GM12878 (cell line): Measurements from ENCODE around the gene DLGAP3. TPM values are rescaled to one million over a fixed set of nuclear protein-coding genes. Genes with fewer than 3 reads are reported as not detected.

Experiments used
- ATAC-seq: fragments of 200-7000 bp; cut with Tn5 transposase; 3 replicates; pipeline ENCODE4 v1.9.1; 2020; ENCODE audit warnings: mild to moderate bottlenecking, moderate library complexity
- BruUV-seq: library from RNA; stranded (reverse); fragments of 400-500 nt; replicated peaks from 2 replicates; lab custom pipeline; 2021; lab: Mats Ljungman, UMichigan
- CTCF ChIA-PET: fragments of 300-600 bp; sonication (Branson Sonifier 250); formaldehyde crosslinking; extraction: SDS; loops from one replicate; lab custom pipeline; 2021; ENCODE audit warnings: inconsistent platforms; lab: Yijun Ruan, JAX
- POLR2A ChIA-PET: fragments of 350-600 bp; formaldehyde crosslinking; extraction: SDS; loops from one replicate; lab custom pipeline; 2021; ENCODE audit warnings: inconsistent platforms; lab: Charles Lee
- RAD21 ChIA-PET: fragments of 300-600 bp; sonication (Branson Sonifier 250); formaldehyde crosslinking; loops from one replicate; lab custom pipeline; 2023; ENCODE audit warnings: antibody characterized with exemption; ENCODE audit not compliant: unreplicated experiment; lab: Charles Lee
- SMC1A ChIA-PET: fragments of 300-600 bp; sonication (Branson Sonifier 250); formaldehyde crosslinking; loops from one replicate; lab custom pipeline; 2023; ENCODE audit not compliant: unreplicated experiment, uncharacterized antibody; lab: Charles Lee
- DNase-seq: peaks from one replicate; pipeline ENCODE4 v3.0.0-alpha.2; 2011; ENCODE audit warnings: low read depth, low spot score
- FAIRE-seq: peaks from 3 replicates; lab custom pipeline; 2011; peaks lifted over from hg19 to GRCh38; lab: Jason Lieb, UNC
- H2AFZ ChIP-seq: 2 replicates; pipeline ENCODE4 v1.6.0; 2011; ENCODE audit warnings: low read depth, low read length, control low read depth; ENCODE audit not compliant: control insufficient read depth
- H3K27ac ChIP-seq: 2 replicates; pipeline ENCODE4 v1.5.1; 2011; ENCODE audit warnings: control low read depth; ENCODE audit not compliant: control insufficient read depth, insufficient read depth
- H3K27me3 ChIP-seq, 2 experiments: replicated peaks in 1 of 2; 2 replicates each; pipeline versions ENCODE4 v1.6.0 to v1.6.1; 2011; ENCODE audit warnings: low read length in 1 of 2; ENCODE audit not compliant: control insufficient read depth in 2 of 2, insufficient read depth in 2 of 2
- H3K36me3 ChIP-seq, 2 experiments: 2 replicates each; pipeline ENCODE4 v1.5.1; 2011; ENCODE audit warnings: low read length in 1 of 2; ENCODE audit not compliant: control insufficient read depth in 2 of 2, insufficient read depth in 2 of 2
- H3K4me1 ChIP-seq: 2 replicates; pipeline ENCODE4 v1.6.1; 2011; ENCODE audit warnings: mild to moderate bottlenecking, low read length, moderate library complexity, mixed read lengths; ENCODE audit not compliant: control insufficient read depth, insufficient read depth
- H3K4me2 ChIP-seq: 2 replicates; pipeline ENCODE4 v1.6.0; 2011; ENCODE audit warnings: control low read depth; ENCODE audit not compliant: control insufficient read depth, insufficient read depth
- H3K4me3 ChIP-seq: fragments of 200-600 bp; sonication (generic); 2 replicates; pipeline ENCODE4 v1.5.1; 2016
- H3K79me2 ChIP-seq: 2 replicates; pipeline ENCODE4 v1.6.0; 2011; ENCODE audit warnings: low read length; ENCODE audit not compliant: control insufficient read depth, insufficient read depth
- H3K9ac ChIP-seq: 2 replicates; pipeline ENCODE4 v1.8.0; 2011; ENCODE audit warnings: low read length, control low read depth, mixed read lengths; ENCODE audit not compliant: control insufficient read depth, insufficient read depth
- H3K9me3 ChIP-seq: replicated peaks from 3 replicates; pipeline ENCODE4 v1.5.1; 2011; ENCODE audit warnings: mild to moderate bottlenecking, low read length; ENCODE audit not compliant: control insufficient read depth, insufficient read depth
- H4K20me1 ChIP-seq: 2 replicates; pipeline ENCODE4 v1.6.0; 2011; ENCODE audit not compliant: control insufficient read depth, insufficient read depth
- CBX5 ChIP-seq: sonication (generic); IDR thresholded peaks from 2 replicates; pipeline ENCODE4 v1.6.1; 2016; ENCODE audit warnings: low read depth, moderate library complexity, mild to moderate bottlenecking, inconsistent platforms
- NFXL1 ChIP-seq: fragments of 450-650 bp; IDR thresholded peaks from 2 replicates; pipeline ENCODE4 v1.6.1; 2017; ENCODE audit warnings: antibody characterized with exemption, mild to moderate bottlenecking, borderline replicate concordance
- POLR2AphosphoS5 ChIP-seq: IDR thresholded peaks from 2 replicates; pipeline ENCODE4 v1.6.1; 2011; ENCODE audit warnings: mild to moderate bottlenecking, low read length, inconsistent platforms
- RELA ChIP-seq: fragments of 450-650 bp; IDR thresholded peaks from 2 replicates; pipeline ENCODE4 v1.8.0; 2014; ENCODE audit warnings: borderline replicate concordance; ENCODE audit not compliant: partially characterized antibody
- ZNF207 ChIP-seq: fragments of 450-650 bp; IDR thresholded peaks from 2 replicates; pipeline ENCODE4 v1.6.1; 2014; ENCODE audit warnings: antibody characterized with exemption, mild to moderate bottlenecking, borderline replicate concordance
- ZNF217 ChIP-seq: fragments of 450-650 bp; IDR thresholded peaks from 2 replicates; pipeline ENCODE4 v1.6.1; 2017; ENCODE audit warnings: antibody characterized with exemption, mild to moderate bottlenecking
- ZNF274 ChIP-seq: IDR thresholded peaks from one replicate; pipeline ENCODE4 v1.8.0; 2011; ENCODE audit not compliant: insufficient read length, insufficient read depth
- WGBS: methylation state at CpG from one replicate; pipeline ENCODE4 v1.1.6; 2016; ENCODE audit warnings: low lambda C conversion rate; ENCODE audit not compliant: insufficient replicate concordance, insufficient coverage; ENCODE audit errors: missing lambda C conversion rate; 5-methylcytosine and 5-hydroxymethylcytosine counted together
- in situ Hi-C: fragments of 300-500 bp; cut with MboI; formaldehyde crosslinking; loops from 9 replicates; pipeline ENCODE4 v1.14.3; 2018; ENCODE audit warnings: mixed read lengths
- intact Hi-C: fragments of 100-400 bp; cut with micrococcal nuclease; formaldehyde crosslinking; loops from one replicate; pipeline ENCODE4 v1.14.2; 2022; ENCODE audit not compliant: unreplicated experiment
- polyA plus RNA-seq, 11 experiments: library from polyadenylated mRNA; depleted of rRNA in 4 of 11; unstranded in 6 of 11; stranded (reverse) in 5 of 11; fragments of >200 nt; fragmentation: Nextera tagmentation in 4 of 11; fragmentation: Illumina TruSeq in 1 of 11; extraction: Ambion mirVana in 4 of 11; extraction: Trizol in 1 of 11; gene quantifications; 1 replicate in 1 of 11; 2 replicates in 10 of 11; pipeline versions ENCODE4 v1.2.1 to v1.2.3, GENCODE V29; 2011 to 2016; ENCODE audit warnings: inconsistent platforms in 2 of 11, missing spikeins in 2 of 11, low read depth in 1 of 11
- total RNA-seq, 4 experiments: library from RNA; depleted of rRNA in 3 of 4; stranded (reverse); fragments of >200 nt in 3 of 4; fragmentation: Illumina TruSeq in 1 of 4; extraction: Trizol in 1 of 4; gene quantifications; 2 replicates each; pipeline versions ENCODE4 v1.2.1 to v1.2.3, GENCODE V29; 2013 to 2021

Gene DLGAP3
- total and polyA plus RNA-seq, 10 of the 15 experiments (the other 5 are each of a cell fraction or from before 2014, with no cell fraction given): 0.03 to 0.15 (median 0.08) TPM; not detected in 4

- no peak for TF ChIP-seq CBX5
These were observed 48.4 kb upstream of the DLGAP3 start (continued) for GRCh38 chr1:34977858-34978257.

GRCh38 chr1:34977210-34977471, 47.7 kb upstream of the DLGAP3 start:
- no peak overlapping the region for H2AFZ ChIP-seq
- H3K27me3 ChIP-seq: no peaks in the 10 kb centered on the region
- no peak overlapping the region for H3K4me3 ChIP-seq
- no TSS peak for BruUV-seq
- H3K36me3 ChIP-seq: no peaks in the 10 kb centered on the region
- H3K9ac ChIP-seq: no peak overlapping the region
- H3K4me1 ChIP-seq: peaks cover 7% of the 10 kb centered on the region
- SMC1A ChIA-PET: no interaction called here
- TF ChIP-seq ZNF217 (no peak), ZNF207 (no peak), POLR2AphosphoS5 (no peak), NFXL1 (no peak), RELA (no peak), ZNF274 (no peak)
- in situ Hi-C loops (no loop called here), intact Hi-C loops (no loop called here)
- DNase-seq: no peak
- H3K79me2 ChIP-seq: no peaks in the 10 kb centered on the region; the same call in 1 of the 2 replicates
- no peak overlapping the region for H3K27ac ChIP-seq
- no peak for FAIRE-seq
- RAD21 ChIA-PET: no interaction called here
- CTCF ChIA-PET: no interaction called here
- 95% methylated on average over 13 of the region's 13 CpGs for WGBS
- POLR2A ChIA-PET: no interaction called here
- H4K20me1 ChIP-seq: no peaks in the 10 kb centered on the region; the same call in 1 of the 2 replicates
- no peak overlapping the region for H3K4me2 ChIP-seq
- no peak for ATAC-seq
- H3K9me3 ChIP-seq: no peaks in the 10 kb centered on the region
